BE2C (cell line): ENCODE measurements around the gene AGBL3.

Experiments
- DNase-seq: peaks from one replicate; pipeline ENCODE4 v3.0.0-alpha.2; 2020
- H3K27me3 ChIP-seq: fragments of 250-450 bp; sonication (Bioruptor Pico); 2 replicates; pipeline ENCODE4 v1.5.1; 2020; ENCODE audit warnings: mild to moderate bottlenecking
- H3K36me3 ChIP-seq: fragments of 250-450 bp; sonication (Bioruptor Pico); 2 replicates; pipeline ENCODE4 v1.5.1; 2020; ENCODE audit warnings: mild to moderate bottlenecking
- H3K4me1 ChIP-seq: fragments of 250-450 bp; sonication (Bioruptor Pico); 2 replicates; pipeline ENCODE4 v1.5.1; 2020
- H3K4me3 ChIP-seq: 2 replicates; pipeline ENCODE4 v1.5.1; 2011; ENCODE audit warnings: low read depth, low read length
- H3K9me3 ChIP-seq: fragments of 250-450 bp; sonication (Bioruptor Pico); 2 replicates; pipeline ENCODE4 v1.5.1; 2020
- CTCF ChIP-seq: IDR thresholded peaks from 2 replicates; pipeline ENCODE4 v1.5.1; 2012; ENCODE audit warnings: mild to moderate bottlenecking, low read depth, low read length

AGBL3 gene

DNA sequence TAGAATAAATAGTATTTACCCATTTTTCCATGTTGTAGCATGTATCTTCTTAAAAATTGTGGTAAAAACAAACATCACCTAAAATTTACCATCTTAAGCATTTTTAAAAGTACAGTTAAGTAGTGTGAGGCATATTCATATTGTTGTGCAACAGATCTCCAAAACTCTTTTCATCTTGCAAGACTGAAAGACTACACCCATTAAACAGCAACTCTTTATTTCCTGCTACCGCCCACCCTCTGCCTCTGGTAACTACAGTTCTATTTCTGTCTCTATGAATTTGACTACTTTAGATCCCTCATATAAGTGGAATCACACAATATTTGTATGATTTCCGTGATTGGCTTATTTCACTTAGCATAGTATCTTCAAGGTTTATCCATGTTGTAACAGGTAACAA, 40.0 kb upstream of the AGBL3 start:
- Histone ChIP-seq H3K36me3 (peaks cover 21% of the 10 kb centered on the region), H3K4me3 (no peak overlapping the region), H3K4me1 (no peaks in the 10 kb centered on the region), H3K27me3 (no peaks in the 10 kb centered on the region), H3K9me3 (no peaks in the 10 kb centered on the region)
- no peak for TF ChIP-seq CTCF
- no peak for DNase-seq

DNA sequence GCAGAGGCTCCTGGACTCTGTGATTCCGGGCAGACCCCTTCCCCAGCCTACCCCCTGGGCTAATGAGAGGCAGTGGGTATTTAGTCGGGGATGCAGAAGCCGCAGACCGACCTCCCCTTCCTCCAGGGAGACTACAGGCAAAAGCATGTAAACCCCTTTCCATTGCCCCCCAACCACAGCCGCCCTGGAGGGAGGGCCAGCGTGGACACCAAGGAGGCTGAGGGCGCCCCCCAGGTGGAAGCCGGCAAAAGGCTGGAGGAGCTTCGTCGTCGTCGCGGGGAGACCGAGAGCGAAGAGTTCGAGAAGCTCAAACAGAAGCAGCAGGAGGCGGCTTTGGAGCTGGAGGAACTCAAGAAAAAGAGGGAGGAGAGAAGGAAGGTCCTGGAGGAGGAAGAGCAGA, 39.0 kb upstream of the AGBL3 start:
- Histone ChIP-seq H3K9me3 (no peaks in the 10 kb centered on the region), H3K27me3 (no peaks in the 10 kb centered on the region), H3K36me3 (peaks cover 30% of the 10 kb centered on the region), H3K4me3 (no peak overlapping the region), H3K4me1 (no peaks in the 10 kb centered on the region)
- TF ChIP-seq CTCF: no peak
- peak; percentile 5 for DNase-seq

DNA sequence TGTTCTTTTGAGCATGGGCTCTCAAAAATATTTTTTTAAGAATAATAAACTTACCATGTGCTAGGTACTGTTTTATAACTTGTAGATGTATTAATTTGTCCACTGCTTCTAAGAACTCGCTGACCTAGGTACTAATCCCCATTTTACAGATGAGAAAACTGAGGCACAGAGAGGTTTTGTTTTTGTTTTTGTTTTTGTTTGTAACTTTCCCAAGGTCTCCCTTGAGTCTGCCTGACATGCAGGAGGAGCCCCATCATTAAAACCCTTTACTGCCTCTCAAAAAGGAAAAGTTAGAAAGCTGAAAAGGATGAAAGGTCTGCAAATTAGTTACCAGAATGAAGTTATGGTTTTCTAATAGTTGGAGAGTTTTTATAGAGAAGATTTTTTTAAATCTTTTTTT, 38.5 kb upstream of the AGBL3 start:
- TF ChIP-seq CTCF: no peak
- DNase-seq: no peak
- Histone ChIP-seq H3K27me3 (no peaks in the 10 kb centered on the region), H3K9me3 (no peaks in the 10 kb centered on the region), H3K4me3 (no peak overlapping the region), H3K36me3 (peaks cover 34% of the 10 kb centered on the region), H3K4me1 (no peaks in the 10 kb centered on the region)

- Histone ChIP-seq H3K36me3 (peaks cover 34% of the 10 kb centered on the region), H3K4me3 (no peak overlapping the region), H3K9me3 (no peaks in the 10 kb centered on the region), H3K27me3 (no peaks in the 10 kb centered on the region), H3K4me1 (no peaks in the 10 kb centered on the region)
- TF ChIP-seq CTCF: no peak
- DNase-seq: no peak
Measured at GRCh38 chr7:134948246-134948645, 38.1 kb upstream of the AGBL3 start.

- no peaks in the 10 kb centered on the region for H3K9me3 ChIP-seq
- H3K27me3 ChIP-seq: no peaks in the 10 kb centered on the region
- no peak for DNase-seq
- no peak overlapping the region for H3K4me3 ChIP-seq
- H3K4me1 ChIP-seq: no peaks in the 10 kb centered on the region
- H3K36me3 ChIP-seq: peaks cover 34% of the 10 kb centered on the region
- TF ChIP-seq CTCF: no peak
Measured at GRCh38 chr7:134948736-134949135, 37.6 kb upstream of the AGBL3 start.

GRCh38 chr7:134949171-134949570, 37.1 kb upstream of the AGBL3 start:
- no peaks in the 10 kb centered on the region for H3K9me3 ChIP-seq
- DNase-seq: no peak
- H3K36me3 ChIP-seq: peaks cover 34% of the 10 kb centered on the region
- H3K27me3 ChIP-seq: no peaks in the 10 kb centered on the region
- H3K4me3 ChIP-seq: no peak overlapping the region
- no peaks in the 10 kb centered on the region for H3K4me1 ChIP-seq
- TF ChIP-seq CTCF: no peak
